ENCODE results near the gene PCNA.

DNA sequence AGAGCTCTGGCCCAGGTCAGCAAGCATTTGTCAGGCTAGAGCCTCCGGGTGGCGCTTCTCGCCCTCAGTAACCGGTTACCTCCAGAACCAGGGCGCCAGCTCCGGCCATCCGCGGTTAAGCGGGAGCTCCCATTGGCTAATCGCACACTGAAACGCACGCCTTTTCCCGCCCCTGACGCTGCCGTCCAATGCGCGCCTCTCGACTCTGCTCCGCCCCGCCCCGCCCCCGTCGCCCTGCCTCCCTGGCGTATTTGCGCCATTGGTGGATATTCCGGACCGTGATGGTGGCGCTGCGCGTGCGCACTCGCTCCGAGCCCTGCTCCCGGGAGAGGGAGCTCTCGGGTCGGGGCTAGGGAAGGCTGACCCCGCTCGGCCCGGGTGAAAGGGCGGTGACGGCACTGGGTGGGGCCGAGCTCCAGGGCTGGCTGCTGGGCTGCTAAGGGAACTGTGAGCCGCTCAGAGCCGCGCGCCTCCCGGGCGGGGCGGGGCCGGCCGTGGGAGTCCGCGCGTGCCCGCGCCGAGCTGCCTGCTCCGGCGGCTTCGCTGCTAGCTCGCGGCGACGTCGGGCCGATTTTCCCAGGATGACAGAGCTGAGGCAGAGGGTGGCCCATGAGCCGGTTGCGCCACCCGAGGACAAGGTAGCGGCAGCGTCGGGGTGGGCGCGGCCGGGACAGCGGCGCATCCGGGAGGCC, 6.9 kb upstream of the PCNA start, which contains the start of gene CDS2:
- TF ChIP-seq, protein P1, sequence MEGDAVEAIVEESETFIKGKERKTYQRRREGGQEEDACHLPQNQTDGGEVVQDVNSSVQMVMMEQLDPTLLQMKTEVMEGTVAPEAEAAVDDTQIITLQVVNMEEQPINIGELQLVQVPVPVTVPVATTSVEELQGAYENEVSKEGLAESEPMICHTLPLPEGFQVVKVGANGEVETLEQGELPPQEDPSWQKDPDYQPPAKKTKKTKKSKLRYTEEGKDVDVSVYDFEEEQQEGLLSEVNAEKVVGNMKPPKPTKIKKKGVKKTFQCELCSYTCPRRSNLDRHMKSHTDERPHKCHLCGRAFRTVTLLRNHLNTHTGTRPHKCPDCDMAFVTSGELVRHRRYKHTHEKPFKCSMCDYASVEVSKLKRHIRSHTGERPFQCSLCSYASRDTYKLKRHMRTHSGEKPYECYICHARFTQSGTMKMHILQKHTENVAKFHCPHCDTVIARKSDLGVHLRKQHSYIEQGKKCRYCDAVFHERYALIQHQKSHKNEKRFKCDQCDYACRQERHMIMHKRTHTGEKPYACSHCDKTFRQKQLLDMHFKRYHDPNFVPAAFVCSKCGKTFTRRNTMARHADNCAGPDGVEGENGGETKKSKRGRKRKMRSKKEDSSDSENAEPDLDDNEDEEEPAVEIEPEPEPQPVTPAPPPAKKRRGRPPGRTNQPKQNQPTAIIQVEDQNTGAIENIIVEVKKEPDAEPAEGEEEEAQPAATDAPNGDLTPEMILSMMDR (IDR thresholded peaks at IDR 0.05 in 2 of 3, conservative IDR thresholded peaks at IDR 0.05 in 1 of 3; ENCODE audit: insufficient read depth in 2 of 3, low read depth in 1 of 3, low read length in 3 of 3) = peak; percentile 47 to 68 (median 65); a peak in 5 of 6 replicates
- no peak for TF ChIP-seq NFATC3 (IDR thresholded peaks at IDR 0.05)
- TF ChIP-seq HNRNPL (IDR thresholded peaks at IDR 0.05; ENCODE audit: low read depth, low read length) = no peak
- TF ChIP-seq, protein P2, sequence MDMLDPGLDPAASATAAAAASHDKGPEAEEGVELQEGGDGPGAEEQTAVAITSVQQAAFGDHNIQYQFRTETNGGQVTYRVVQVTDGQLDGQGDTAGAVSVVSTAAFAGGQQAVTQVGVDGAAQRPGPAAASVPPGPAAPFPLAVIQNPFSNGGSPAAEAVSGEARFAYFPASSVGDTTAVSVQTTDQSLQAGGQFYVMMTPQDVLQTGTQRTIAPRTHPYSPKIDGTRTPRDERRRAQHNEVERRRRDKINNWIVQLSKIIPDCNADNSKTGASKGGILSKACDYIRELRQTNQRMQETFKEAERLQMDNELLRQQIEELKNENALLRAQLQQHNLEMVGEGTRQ (CRISPR knock-in tag; IDR thresholded peaks at IDR 0.05) = no peak
- TF ChIP-seq, protein P3, sequence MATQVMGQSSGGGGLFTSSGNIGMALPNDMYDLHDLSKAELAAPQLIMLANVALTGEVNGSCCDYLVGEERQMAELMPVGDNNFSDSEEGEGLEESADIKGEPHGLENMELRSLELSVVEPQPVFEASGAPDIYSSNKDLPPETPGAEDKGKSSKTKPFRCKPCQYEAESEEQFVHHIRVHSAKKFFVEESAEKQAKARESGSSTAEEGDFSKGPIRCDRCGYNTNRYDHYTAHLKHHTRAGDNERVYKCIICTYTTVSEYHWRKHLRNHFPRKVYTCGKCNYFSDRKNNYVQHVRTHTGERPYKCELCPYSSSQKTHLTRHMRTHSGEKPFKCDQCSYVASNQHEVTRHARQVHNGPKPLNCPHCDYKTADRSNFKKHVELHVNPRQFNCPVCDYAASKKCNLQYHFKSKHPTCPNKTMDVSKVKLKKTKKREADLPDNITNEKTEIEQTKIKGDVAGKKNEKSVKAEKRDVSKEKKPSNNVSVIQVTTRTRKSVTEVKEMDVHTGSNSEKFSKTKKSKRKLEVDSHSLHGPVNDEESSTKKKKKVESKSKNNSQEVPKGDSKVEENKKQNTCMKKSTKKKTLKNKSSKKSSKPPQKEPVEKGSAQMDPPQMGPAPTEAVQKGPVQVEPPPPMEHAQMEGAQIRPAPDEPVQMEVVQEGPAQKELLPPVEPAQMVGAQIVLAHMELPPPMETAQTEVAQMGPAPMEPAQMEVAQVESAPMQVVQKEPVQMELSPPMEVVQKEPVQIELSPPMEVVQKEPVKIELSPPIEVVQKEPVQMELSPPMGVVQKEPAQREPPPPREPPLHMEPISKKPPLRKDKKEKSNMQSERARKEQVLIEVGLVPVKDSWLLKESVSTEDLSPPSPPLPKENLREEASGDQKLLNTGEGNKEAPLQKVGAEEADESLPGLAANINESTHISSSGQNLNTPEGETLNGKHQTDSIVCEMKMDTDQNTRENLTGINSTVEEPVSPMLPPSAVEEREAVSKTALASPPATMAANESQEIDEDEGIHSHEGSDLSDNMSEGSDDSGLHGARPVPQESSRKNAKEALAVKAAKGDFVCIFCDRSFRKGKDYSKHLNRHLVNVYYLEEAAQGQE (IDR thresholded peaks at IDR 0.05; ENCODE audit: borderline replicate concordance) = peak; percentile 95
- TF ChIP-seq, protein P3 (CRISPR knock-in tag; IDR thresholded peaks at IDR 0.05; ENCODE audit: low read depth) = no peak
- no peak for TF ChIP-seq TRIM28 (IDR thresholded peaks at IDR 0.05)
- no peak for TF ChIP-seq POLR2A (conservative IDR thresholded peaks at IDR 0.05)
- TF ChIP-seq ARHGAP35 (IDR thresholded peaks at IDR 0.05; ENCODE audit: partially characterized antibody) = no peak
- no peak for TF ChIP-seq ESRRA (IDR thresholded peaks at IDR 0.05; ENCODE audit: borderline replicate concordance, low read depth)
- TF ChIP-seq HCFC1 (IDR thresholded peaks at IDR 0.05; ENCODE audit: low read depth, low read length) = no peak; the same call in 1 of the 2 replicates

Measured in K562 (cell line).